NCI-H1436 (cell line): ENCODE measurements around the gene ISY1.
"Not testable (repeated sequence)": the region's sequence is repeated elsewhere in the genome, so short reads cannot be mapped to it uniquely, and the experiment has no call there.

ENCODE experiments used
- DNase-seq: peaks from one replicate; lab custom pipeline; 2025; lab: John Stamatoyannopoulos, UW

Gene ISY1

DNA sequence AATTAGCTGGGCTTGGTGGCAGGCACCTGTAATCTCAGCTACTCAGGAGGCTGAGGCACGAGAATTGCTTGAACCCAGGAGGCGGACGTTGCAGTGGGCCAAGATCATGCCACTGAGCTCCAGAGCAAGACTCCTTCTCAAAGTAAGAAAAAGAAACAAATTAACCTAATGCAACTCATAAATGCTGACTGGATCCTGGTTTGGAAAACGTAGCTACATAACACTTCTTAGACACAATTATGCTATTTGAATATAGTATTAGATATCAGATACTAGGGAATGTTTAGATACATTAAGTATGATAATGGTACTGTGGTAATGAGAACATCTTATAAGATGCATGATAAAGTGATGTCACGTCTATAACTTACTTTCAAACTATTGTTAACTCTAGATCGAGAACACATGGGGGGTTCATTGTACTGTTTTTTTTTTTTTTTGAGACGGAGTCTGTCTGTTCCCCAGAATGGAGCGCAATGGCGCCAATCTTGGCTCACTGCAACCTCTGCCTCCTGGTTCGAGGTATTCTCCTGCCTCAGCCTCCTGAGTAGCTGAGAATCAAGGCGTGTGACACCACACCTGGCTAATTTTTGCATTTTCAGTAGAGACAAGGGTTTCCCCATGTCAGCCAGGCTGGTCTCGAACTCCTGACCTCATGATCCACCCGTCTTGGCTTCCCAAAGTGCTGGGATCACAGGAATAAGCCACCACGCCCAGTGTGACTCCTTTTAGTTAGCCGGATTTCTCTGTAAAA lies 5.9 kb upstream of the ISY1 start:
- DNase-seq = no peak

DNA sequence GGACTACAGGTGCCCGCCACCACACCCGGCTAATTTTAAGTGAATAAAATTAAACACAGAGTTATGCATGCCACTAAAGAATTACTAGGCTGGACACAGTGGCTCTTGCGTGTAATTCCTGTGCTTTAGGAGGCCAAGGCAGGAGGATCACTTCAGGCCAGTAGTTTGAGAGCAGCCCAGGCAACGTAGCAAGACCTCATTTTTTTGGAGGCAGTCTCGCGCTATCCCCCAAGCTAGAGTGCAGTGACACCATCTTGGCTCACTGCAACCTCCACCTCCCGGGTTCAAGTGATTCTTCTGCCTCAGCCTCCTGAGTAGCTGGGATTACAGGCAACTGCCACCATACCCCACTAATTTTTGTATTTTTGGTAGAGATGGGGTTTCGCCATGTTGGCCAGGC lies 4.7 kb upstream of the ISY1 start:
- DNase-seq = not testable (repeated sequence)

- DNase-seq = no peak
Measured at GRCh38 chr3:129164500-129164899, 3.6 kb upstream of the ISY1 start.

GRCh38 chr3:129162729-129163579 lies 2.1 kb upstream of the ISY1 start:
- no peak for DNase-seq

DNA sequence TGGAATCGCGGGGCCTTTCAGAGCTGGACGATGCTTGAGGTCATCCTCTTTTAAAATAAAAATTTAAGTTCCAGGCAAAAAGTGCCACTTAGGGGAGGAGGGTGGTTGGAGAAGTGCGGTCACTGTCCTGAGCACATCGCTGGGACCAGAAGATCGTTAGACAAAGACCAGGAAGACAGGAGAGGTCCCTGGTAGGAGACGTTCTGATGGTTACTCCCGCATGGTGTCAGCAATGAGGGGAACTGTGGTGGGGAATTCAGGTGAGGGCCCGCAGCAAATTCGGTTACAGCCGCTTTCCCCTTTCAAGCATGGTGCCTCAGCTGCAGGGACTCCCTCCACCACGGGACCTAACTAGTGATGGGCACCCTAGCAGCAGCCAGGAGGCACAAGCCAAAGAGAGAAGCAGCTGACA lies 1.0 kb upstream of the ISY1 start:
- DNase-seq = no peak

DNA sequence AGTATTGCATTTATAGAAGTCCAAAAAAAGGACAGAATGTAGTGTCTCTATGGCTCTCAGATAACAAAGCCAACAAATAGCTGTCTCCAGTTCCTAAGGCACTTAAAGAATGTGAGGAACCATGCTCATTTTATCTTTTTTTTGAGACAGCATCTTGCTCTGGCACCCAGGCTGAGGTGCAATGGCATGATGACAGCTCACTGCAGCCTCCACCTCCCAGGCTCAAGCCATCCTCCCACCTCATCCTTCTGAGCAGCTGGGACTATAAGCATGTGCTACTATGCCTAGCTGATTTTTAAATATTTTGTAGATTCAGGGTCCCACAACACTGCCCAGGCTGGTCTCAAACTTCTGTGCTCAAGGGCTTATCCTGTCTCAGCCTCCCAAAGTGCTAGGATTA lies 16.1 kb downstream of the ISY1 start:
- DNase-seq = no peak

- not testable (repeated sequence) for DNase-seq
Measured at GRCh38 chr3:129141011-129141410, 19.9 kb downstream of the ISY1 start.

DNA sequence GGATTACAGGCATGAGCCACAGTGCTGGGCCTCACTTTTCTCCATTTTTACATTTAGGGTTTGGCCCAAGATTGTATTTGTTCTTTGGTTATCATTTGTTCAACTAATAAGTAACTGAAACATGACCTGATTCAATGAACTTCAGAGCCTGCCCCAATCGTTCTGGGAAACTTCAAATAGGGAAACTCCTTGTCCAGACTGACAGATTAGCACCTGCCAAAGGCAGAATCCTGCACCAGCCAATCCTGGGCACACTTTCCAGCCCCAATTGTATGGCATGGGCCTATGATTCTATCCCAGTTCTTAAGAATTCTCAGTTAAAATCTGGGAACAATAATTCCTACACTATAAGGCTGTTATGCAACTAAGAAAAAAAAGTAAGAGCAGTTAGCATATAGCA lies 21.0 kb downstream of the ISY1 start:
- DNase-seq = no peak

DNA sequence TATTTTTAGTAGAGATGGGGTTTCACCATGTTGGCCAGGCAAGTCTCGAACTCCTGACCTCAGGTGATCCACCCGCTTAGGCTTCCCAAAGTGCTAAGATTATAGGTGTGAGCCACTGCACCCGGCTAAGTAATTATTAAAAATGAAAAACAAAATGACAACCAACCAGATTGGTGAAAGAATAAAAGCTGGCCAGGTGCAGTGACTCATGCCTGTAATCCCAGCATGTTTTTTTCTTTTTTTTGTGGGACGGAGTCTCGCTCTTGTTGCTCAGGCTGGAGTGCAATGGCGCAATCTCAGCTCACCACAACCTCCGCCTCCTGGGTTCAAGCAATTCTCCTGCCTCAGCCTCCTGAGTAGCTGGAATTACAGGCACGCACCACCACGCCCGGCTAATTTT lies 24.6 kb downstream of the ISY1 start:
- not testable (repeated sequence) for DNase-seq

GRCh38 chr3:129132097-129132866 lies 28.6 kb downstream of the ISY1 start:
- DNase-seq = no peak

GRCh38 chr3:129131465-129132088 lies 29.3 kb downstream of the ISY1 start:
- no peak for DNase-seq

DNA sequence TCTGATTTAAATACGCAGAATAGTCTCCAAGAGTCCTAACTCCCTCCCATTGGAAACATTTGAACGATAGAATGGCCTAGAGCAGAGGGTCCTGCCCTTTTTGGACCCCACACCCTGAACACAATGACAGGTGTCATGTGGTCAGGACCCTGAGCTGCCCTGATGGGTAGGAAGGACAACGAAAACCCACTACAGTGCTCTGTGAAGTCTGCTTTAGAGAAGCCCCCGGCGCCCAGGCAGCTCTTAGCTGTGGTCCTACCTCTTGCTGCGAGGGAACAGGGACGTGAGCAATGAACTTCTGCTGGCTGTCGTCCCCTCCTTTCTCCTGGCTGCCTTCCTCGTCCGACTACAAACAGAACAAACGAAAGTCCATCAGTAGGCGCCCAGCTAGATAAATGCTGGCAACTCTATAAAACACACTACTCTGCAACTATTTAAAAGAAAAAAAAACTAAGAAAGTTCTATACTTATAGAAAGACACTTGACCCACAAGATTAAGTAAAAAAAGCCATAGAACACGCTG lies 30.5 kb downstream of the ISY1 start:
- DNase-seq = no peak

DNA sequence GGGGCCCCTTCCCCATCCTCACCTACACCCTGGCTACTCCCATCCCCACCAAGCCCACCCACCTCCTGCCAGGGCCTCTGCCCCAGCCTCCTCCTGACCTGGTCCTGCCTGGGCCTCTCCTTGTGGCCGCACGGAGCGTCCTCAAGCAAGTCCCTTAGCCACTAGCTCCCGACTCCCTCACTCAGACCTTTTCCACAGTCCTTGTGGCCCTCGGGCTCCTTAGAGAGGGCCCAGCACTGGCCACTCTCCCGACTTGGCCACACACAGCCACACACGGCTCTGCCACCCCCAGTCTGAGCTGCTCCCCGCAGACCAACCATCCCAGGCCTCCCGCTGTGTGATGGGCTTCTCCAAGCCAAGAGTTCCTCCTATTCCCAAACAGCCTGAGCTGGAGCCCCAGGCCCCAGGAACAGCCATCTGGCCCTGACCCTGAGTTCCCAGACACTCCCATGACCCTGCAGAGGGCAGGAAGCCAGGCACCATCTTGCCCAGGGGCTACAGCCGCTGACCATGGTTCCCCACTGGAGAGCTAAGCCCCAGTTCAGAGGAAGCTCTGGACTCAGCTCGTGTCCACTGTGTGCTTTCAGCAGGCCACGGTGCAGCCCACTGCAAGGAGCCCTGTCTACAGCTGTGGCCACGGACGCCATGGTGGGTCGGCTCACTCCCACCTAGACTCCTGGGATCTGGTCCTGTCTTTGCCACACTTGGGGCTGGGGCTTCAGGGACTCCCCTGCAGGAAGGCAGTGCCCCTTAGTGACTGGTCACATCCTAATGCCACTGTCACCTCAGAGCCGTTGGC lies 32.3 kb downstream of the ISY1 start:
- no peak for DNase-seq

GRCh38 chr3:129126726-129127280 lies 34.1 kb downstream of the ISY1 start:
- DNase-seq = no peak

- no peak for DNase-seq
Measured at GRCh38 chr3:129123314-129124060, 37.4 kb downstream of the ISY1 start.

DNA sequence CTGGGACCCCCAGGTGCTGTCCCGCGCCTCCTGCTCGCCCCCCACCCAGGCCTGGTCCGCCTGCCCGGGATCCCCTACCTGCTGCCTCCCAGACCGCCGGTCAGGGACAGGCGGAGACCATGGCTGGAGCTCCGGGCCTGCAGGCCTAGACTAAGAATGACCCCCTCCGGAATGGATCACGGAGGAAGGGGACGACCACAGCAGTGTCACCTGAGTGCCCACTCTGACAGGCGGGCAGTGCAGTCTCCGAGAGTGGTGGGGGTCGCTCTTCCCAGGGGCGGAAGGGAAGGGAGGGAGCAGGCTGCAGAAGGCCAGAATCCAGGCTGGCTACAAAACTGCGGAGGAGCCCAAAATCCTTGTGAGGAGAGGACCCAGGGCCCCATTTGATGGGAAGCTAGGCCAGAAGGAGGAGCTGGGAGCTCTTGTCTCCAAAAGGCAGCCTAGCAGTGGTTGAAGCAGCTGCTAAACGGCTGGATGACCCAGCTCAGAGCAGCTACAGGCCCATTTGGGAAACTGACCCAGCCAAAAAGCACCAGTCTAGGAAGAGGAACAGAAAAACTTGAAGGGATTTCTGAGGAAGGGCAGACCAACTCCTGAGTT lies 38.4 kb downstream of the ISY1 start:
- DNase-seq = no peak

GRCh38 chr3:129121792-129122411 lies 39.0 kb downstream of the ISY1 start, which contains the start of gene RAB43:
Gene RAB43, minus strand, starts transcription at chr3:129121804. Its CDS starts 315 bp downstream, at chr3:129121489.
- peak; percentile 94 for DNase-seq

DNA sequence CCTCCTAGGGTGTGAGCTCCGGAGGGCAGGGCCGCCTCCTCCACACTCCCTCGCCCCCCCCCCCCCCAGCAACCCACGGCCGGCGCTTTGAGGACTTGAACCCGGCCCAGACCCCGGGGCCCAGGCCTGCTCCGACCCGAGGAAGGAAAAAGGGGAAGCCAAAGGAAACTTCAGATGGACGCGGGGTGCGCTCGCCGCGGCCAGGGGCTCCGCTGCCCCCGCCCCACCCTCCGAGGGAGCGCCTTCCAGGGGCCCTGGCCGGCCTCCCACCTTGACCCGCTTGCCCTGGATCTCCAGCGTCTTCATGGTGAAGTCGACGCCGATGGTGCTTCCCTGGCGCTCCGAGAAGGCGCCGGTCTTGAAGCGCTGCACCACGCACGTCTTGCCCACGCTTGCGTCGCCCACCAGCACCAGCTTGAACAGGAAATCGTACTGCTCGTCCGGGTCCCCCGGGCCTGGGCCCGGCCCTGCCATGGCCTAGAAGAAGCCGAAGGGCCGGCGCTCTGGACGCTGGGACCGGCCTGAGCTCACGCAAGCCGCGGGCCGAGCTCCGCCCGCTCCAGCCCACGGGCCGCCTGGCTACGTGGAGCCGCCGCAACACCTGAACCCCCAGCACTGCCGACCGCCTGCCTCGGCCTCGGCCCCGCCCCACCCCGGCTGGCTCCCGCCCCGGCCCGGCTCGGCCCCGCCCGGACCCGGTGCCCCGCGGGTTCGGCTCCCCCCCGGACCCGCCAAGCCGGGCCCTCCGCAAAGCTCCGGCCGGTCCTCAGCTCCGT lies 39.7 kb downstream of the ISY1 start:
- DNase-seq = no peak
